AG09309 (cell line): ENCODE data around the gene TGFBRAP1.
A peak's percentile ranks its signal among the peaks of the same experiment; 100 is the strongest.

Experiments
- DNase-seq: peaks from one replicate; pipeline ENCODE4 v3.0.0-alpha.2; 2010; ENCODE audit warnings: low read depth
- H3K4me3 ChIP-seq: 2 replicates; pipeline ENCODE4 v1.5.1; 2011; ENCODE audit warnings: mild to moderate bottlenecking, low read depth, low read length, moderate library complexity; ENCODE audit not compliant: control insufficient read depth
- CTCF ChIP-seq: IDR thresholded peaks from 2 replicates; pipeline ENCODE4 v1.5.1; 2011; ENCODE audit warnings: mild to moderate bottlenecking, low read depth, low read length, inconsistent platforms; ENCODE audit not compliant: insufficient read depth, control insufficient read depth; ENCODE audit errors: missing control alignments

TGFBRAP1 gene

GRCh38 chr2:105283532-105283931 lies 46.0 kb downstream of the TGFBRAP1 start:
- TF ChIP-seq CTCF, result no peak
- DNase-seq, result no peak
- no peak overlapping the region for H3K4me3 ChIP-seq

- no peak for TF ChIP-seq CTCF
- no peak for DNase-seq
- no peak overlapping the region for H3K4me3 ChIP-seq
Observed at GRCh38 chr2:105280281-105280680, 49.3 kb downstream of the TGFBRAP1 start.

GRCh38 chr2:105279126-105279525 lies 50.4 kb downstream of the TGFBRAP1 start:
- no peak overlapping the region for H3K4me3 ChIP-seq
- no peak for TF ChIP-seq CTCF
- DNase-seq, result no peak

GRCh38 chr2:105278654-105279053 lies 50.9 kb downstream of the TGFBRAP1 start:
- no peak for DNase-seq
- TF ChIP-seq CTCF, result peak; percentile 10

GRCh38 chr2:105274046-105274445 lies 55.5 kb downstream of the TGFBRAP1 start:
- TF ChIP-seq CTCF, result no peak
- no peak for DNase-seq
- no peak overlapping the region for H3K4me3 ChIP-seq

More at GRCh38 chr2:105278654-105279053, 50.9 kb downstream of the TGFBRAP1 start:
- no peak overlapping the region for H3K4me3 ChIP-seq

- no peak for TF ChIP-seq CTCF
- no peak for DNase-seq
- no peak overlapping the region for H3K4me3 ChIP-seq
Observed at GRCh38 chr2:105272176-105272575, 57.4 kb downstream of the TGFBRAP1 start.
